Esophagus muscularis mucosa (tissue), 4 donors: Measurements from ENCODE around the gene CASTOR1. TPM values are rescaled to one million over a fixed set of nuclear protein-coding genes. Genes with fewer than 3 reads are reported as not detected.
A peak's percentile ranks its signal among the peaks of the same experiment; 100 is the strongest.

Source experiments
- DNase-seq: peaks from one replicate; pipeline ENCODE4 v3.0.0-alpha.2; 2017; ENCODE audit errors: extremely low spot score
- H3K27ac ChIP-seq, 4 donors: fragments of 200-600 bp; sonication (generic); replicated peaks in 1 of 4; 1 replicate in 3 of 4; 2 replicates in 1 of 4; pipeline ENCODE4 v1.5.1; 2016 to 2019; ENCODE audit warnings: mild to moderate bottlenecking in 1 of 4
- H3K27me3 ChIP-seq, 4 donors: fragments of 200-600 bp; sonication (generic); one replicate each; pipeline versions ENCODE4 v1.5.1 to v1.6.0; 2016 to 2019
- H3K36me3 ChIP-seq, 4 donors: fragments of 200-600 bp; sonication (generic); one replicate each; pipeline ENCODE4 v1.5.1; 2016 to 2019
- H3K4me1 ChIP-seq, 4 donors: fragments of 200-600 bp; sonication (generic); one replicate each; pipeline ENCODE4 v1.5.1; 2016 to 2019
- H3K4me3 ChIP-seq, 4 donors: fragments of 200-600 bp; sonication (generic); 1 replicate in 2 of 4; 2 replicates in 2 of 4; pipeline ENCODE4 v1.5.1; 2016 to 2019; ENCODE audit warnings: mild to moderate bottlenecking in 4 of 4, moderate library complexity in 1 of 4
- H3K9me3 ChIP-seq, 4 donors: fragments of 200-600 bp; sonication (generic); 1 replicate in 3 of 4; 2 replicates in 1 of 4; pipeline ENCODE4 v1.5.1; 2016 to 2019
- EP300 ChIP-seq: sonication (generic); formaldehyde crosslinking; IDR thresholded peaks from one replicate; pipeline ENCODE4 v1.6.1; 2017; ENCODE audit warnings: antibody characterized with exemption
- POLR2A ChIP-seq: fragments of 450-650 bp; IDR thresholded peaks from one replicate; pipeline ENCODE4 v1.6.1; 2017; ENCODE audit warnings: antibody characterized with exemption, moderate library complexity, mild to moderate bottlenecking, low read depth
- POLR2AphosphoS5 ChIP-seq, 2 donors: sonication (generic); formaldehyde crosslinking; IDR thresholded peaks; one replicate each; pipeline ENCODE4 v1.6.1; 2017; ENCODE audit warnings: antibody characterized with exemption in 2 of 2
- WGBS: methylation state at CpG from one replicate; pipeline ENCODE4 v1.1.5; 2018; 5-methylcytosine and 5-hydroxymethylcytosine counted together
- intact Hi-C: fragments of 100-400 bp; cut with DNase I; formaldehyde crosslinking; loops from one replicate; pipeline ENCODE4 v1.15.1; 2023
- total RNA-seq, 4 donors: library from RNA; depleted of rRNA; stranded (reverse); fragments of >200 nt; gene quantifications; one replicate each; pipeline versions ENCODE4 v1.1.0 to v1.2.1, GENCODE V29; 2016
- TF ChIP-seq, protein P1 (sequence below), 3 experiments: fragments of 200-600 bp in 2 of 3; fragments of 450-650 bp in 1 of 3; sonication (generic) in 2 of 3; IDR thresholded peaks; one replicate each; pipeline ENCODE4 v1.5.1; 2017 to 2019; ENCODE audit warnings: antibody characterized with exemption in 3 of 3, mild to moderate bottlenecking in 2 of 3, moderate library complexity in 1 of 3

The CASTOR1 gene
- total RNA-seq, 4 donors from 2014 or later: 16.5 to 19.4 (median 17.8) TPM

DNA sequence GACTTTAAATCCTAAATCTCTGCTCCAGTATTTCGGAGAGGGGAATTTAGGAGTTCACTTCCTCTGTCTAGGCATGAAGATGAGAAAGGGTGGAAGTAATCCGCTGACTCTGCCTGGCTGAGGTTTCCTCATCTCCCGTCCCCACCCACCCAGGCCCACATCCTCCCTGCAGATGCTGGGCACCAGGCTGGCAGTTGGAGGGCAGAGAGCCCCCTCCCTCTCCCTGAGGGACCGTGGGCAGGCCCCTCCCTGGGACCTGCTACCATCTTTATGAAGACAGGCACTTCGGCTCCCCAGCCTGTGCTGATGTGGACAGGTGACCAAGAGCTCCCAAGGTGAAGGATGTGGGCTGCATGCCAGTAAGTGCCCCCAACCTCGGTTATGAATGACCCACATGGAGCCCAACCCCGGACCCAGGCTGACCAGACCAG, 6.7 kb downstream of the CASTOR1 start:
- WGBS: 83% methylated on average over 5 of the region's 7 CpGs
- intact Hi-C loops: no loop called here

DNA sequence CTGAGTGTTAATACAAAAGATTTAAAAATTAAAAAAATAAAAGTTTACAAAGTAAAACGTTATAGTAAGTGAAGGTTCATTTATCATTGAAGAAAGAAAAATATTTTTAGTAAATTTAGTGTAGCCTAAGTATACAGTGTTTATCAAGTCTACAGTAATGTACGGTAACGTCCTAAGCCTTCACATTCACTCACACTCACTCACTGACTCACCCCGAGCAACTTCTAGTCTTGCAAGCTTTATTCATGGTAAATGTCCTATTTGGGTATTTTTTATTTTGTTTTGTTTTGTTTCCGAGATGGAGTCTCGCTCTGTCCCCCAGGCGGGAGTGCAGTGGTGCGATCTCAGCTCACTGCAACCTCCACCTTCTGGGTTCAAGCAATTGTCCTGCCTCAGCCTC, 8.8 kb downstream of the CASTOR1 start:
- intact Hi-C loops: no loop called here
- Histone ChIP-seq H3K4me1 (peaks cover 6 to 20% (median 13%) of the 10 kb centered on the region in 4 donors), H3K27me3 (no peaks in the 10 kb centered on the region), H3K36me3 (peaks cover 11 to 32% (median 16%) of the 10 kb centered on the region in 4 donors), H3K9me3 (no peaks in the 10 kb centered on the region), H3K4me3 (no peak overlapping the region), H3K27ac (no peak overlapping the region)
- DNase-seq: no peak
- TF ChIP-seq POLR2AphosphoS5 (IDR thresholded peaks at IDR 0.05) (no peak), EP300 (no peak), POLR2A (no peak)
- TF ChIP-seq, protein P1, sequence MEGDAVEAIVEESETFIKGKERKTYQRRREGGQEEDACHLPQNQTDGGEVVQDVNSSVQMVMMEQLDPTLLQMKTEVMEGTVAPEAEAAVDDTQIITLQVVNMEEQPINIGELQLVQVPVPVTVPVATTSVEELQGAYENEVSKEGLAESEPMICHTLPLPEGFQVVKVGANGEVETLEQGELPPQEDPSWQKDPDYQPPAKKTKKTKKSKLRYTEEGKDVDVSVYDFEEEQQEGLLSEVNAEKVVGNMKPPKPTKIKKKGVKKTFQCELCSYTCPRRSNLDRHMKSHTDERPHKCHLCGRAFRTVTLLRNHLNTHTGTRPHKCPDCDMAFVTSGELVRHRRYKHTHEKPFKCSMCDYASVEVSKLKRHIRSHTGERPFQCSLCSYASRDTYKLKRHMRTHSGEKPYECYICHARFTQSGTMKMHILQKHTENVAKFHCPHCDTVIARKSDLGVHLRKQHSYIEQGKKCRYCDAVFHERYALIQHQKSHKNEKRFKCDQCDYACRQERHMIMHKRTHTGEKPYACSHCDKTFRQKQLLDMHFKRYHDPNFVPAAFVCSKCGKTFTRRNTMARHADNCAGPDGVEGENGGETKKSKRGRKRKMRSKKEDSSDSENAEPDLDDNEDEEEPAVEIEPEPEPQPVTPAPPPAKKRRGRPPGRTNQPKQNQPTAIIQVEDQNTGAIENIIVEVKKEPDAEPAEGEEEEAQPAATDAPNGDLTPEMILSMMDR (IDR thresholded peaks at IDR 0.05): no peak
- 76% methylated on average over 8 of the region's 8 CpGs for WGBS

More for the DNA sequence above, 6.7 kb downstream of the CASTOR1 start:
- H3K27me3 ChIP-seq: no peaks in the 10 kb centered on the region
- DNase-seq: no peak
- H3K4me3 ChIP-seq: no peak overlapping the region
- H3K9me3 ChIP-seq: no peaks in the 10 kb centered on the region
- H3K27ac ChIP-seq: no peak overlapping the region
- peaks cover 6 to 23% (median 16%) of the 10 kb centered on the region in 4 donors for H3K4me1 ChIP-seq
- TF ChIP-seq EP300 (no peak), POLR2AphosphoS5 (IDR thresholded peaks at IDR 0.05) (no peak), POLR2A (no peak)
- TF ChIP-seq, protein P1 (IDR thresholded peaks at IDR 0.05): no peak
- peaks cover 14 to 49% (median 29%) of the 10 kb centered on the region in 4 donors for H3K36me3 ChIP-seq

DNA sequence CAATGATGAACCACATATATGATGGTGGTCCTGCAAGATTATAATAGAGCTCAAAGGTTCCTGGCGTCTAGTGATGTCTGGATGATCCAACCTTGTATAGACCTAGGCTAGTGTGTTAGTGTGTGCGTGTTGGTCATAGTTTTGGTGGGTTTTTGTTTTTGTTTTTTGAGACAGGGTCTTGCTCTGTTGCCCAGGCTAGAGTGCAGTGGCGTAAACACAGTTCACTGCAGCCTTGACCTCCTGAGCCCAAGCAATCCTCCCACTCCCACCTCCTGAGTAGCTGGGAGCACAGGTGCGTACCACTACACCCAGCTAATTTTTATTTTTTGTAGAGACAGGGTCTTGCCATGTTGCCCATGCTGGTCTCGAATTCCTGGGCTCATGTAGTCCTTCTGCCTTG, 9.4 kb downstream of the CASTOR1 start:
- Histone ChIP-seq H3K9me3 (no peaks in the 10 kb centered on the region), H3K36me3 (peaks cover 5 to 27% (median 11%) of the 10 kb centered on the region in 4 donors), H3K27me3 (no peaks in the 10 kb centered on the region), H3K27ac (no peak overlapping the region), H3K4me1 (peaks cover 6 to 20% (median 13%) of the 10 kb centered on the region in 4 donors), H3K4me3 (no peak overlapping the region)
- WGBS: 96% methylated on average over 5 of the region's 5 CpGs
- TF ChIP-seq POLR2AphosphoS5 (IDR thresholded peaks at IDR 0.05) (no peak), POLR2A (no peak), EP300 (no peak)
- TF ChIP-seq, protein P1 (IDR thresholded peaks at IDR 0.05): no peak
- intact Hi-C loops: no loop called here
- DNase-seq: no peak

DNA sequence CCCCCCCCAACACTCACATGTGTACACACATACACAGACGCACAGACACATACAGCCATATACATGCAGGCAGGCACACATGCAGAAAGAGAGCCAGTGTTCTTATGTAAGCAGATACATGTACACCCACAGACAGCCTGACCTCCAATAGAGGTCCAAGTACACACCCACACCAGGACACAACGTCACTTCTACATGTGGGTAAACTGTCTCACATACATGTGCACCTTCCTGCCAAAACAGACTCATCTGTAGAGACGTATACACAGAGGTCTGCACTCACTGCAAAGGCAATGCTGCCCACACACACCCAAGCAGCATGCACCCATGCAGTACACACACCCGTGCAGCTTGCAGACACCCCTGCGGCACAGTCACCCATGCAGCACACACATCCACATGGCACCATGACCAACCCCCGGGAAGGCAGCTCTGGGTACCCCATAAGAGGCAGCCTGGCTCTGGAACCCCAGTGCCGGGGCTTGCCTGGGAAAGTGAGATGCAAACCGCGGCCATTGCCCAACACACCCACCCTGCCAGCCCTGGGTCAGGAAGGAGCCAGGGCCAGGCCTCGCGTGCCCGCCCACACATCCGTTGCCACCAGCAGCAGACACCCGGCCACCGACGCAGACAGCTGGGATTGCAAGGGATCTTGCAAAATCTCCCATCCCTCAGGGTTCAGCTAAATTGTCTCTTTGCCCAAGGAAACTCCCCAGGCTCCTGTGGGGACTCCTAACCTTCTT, 10.1 kb downstream of the CASTOR1 start:
- no peak for DNase-seq
- Histone ChIP-seq H3K4me1 (peaks cover 8 to 20% (median 13%) of the 10 kb centered on the region in 4 donors), H3K4me3 (no peak overlapping the region), H3K27ac (no peak overlapping the region), H3K36me3 (peaks cover 0 to 20% (median 3%) of the 10 kb centered on the region in 4 donors), H3K27me3 (no peaks in the 10 kb centered on the region), H3K9me3 (no peaks in the 10 kb centered on the region)
- TF ChIP-seq POLR2AphosphoS5 (IDR thresholded peaks at IDR 0.05) (peak in 1 of 2 donors; percentile 9), EP300 (no peak), POLR2A (no peak)
- TF ChIP-seq, protein P1 (IDR thresholded peaks at IDR 0.05): no peak
- intact Hi-C loops: no loop called here
- WGBS: 57% methylated on average over 9 of the region's 16 CpGs
